Lung (tissue), 12 donors: ENCODE data around the gene PMEPA1. TPM values are rescaled to one million over a fixed set of nuclear protein-coding genes. Genes with fewer than 3 reads are reported as not detected.

Experiments
- ATAC-seq: fragments of 200-7000 bp; cut with Tn5 transposase; one replicate; pipeline ENCODE4 v1.9.1; 2020; ENCODE audit warnings: moderate number of reproducible peaks; ENCODE audit not compliant: insufficient read depth, low FRiP score
- DNase-seq, 3 donors: peaks; one replicate each; pipeline ENCODE4 v3.0.0-alpha.2; 2013 to 2017
- H3K27ac ChIP-seq, 2 donors: one replicate each; pipeline ENCODE4 v1.5.1; 2013; ENCODE audit warnings: mild to moderate bottlenecking in 2 of 2, moderate library complexity in 2 of 2, control low read depth in 1 of 2, inconsistent platforms in 1 of 2, low read depth in 1 of 2, low read length in 1 of 2
- H3K27me3 ChIP-seq, 3 donors: one replicate each; pipeline ENCODE4 v1.5.1; 2013; ENCODE audit warnings: low read length in 2 of 3; ENCODE audit not compliant: control insufficient read depth in 3 of 3, insufficient read depth in 3 of 3
- H3K36me3 ChIP-seq, 4 donors: one replicate each; pipeline ENCODE4 v1.5.1; 2013; ENCODE audit warnings: low read length in 4 of 4, mild to moderate bottlenecking in 1 of 4, moderate library complexity in 1 of 4; ENCODE audit not compliant: control insufficient read depth in 4 of 4, insufficient read depth in 4 of 4
- H3K4me1 ChIP-seq, 5 donors: one replicate each; pipeline ENCODE4 v1.5.1; 2013; ENCODE audit warnings: low read length in 5 of 5, mild to moderate bottlenecking in 2 of 5, moderate library complexity in 1 of 5; ENCODE audit not compliant: control insufficient read depth in 5 of 5, insufficient read depth in 5 of 5
- H3K4me3 ChIP-seq: one replicate; pipeline ENCODE4 v1.5.1; 2013; ENCODE audit warnings: mild to moderate bottlenecking, control low read depth, moderate library complexity
- H3K9ac ChIP-seq, 2 donors: one replicate each; pipeline ENCODE4 v1.5.1; 2013; ENCODE audit warnings: low read length in 2 of 2, control low read depth in 1 of 2; ENCODE audit not compliant: insufficient read depth in 1 of 2
- H3K9me3 ChIP-seq, 4 donors: one replicate each; pipeline ENCODE4 v1.5.1; 2013; ENCODE audit warnings: low read length in 3 of 4, mild to moderate bottlenecking in 1 of 4, moderate library complexity in 1 of 4; ENCODE audit not compliant: control insufficient read depth in 4 of 4, insufficient read depth in 3 of 4
- CTCF ChIP-seq: IDR thresholded peaks from 2 replicates; pipeline ENCODE4 v1.5.1; 2012; ENCODE audit warnings: mild to moderate bottlenecking; ENCODE audit errors: control extremely low read depth, extremely low read depth
- WGBS, 2 donors: extraction: QIAGEN DNeasy Blood & Tissue Kit; methylation state at CpG; one replicate each; pipeline ENCODE4 v1.1.7; 2013; 5-methylcytosine and 5-hydroxymethylcytosine counted together
- polyA plus RNA-seq, 2 donors: library from polyadenylated mRNA; stranded (reverse); fragments of 200-250 nt; gene quantifications; one replicate each; pipeline ENCODE4 v1.2.1, GENCODE V29; 2013
- total RNA-seq, 2 donors: library from RNA; depleted of rRNA in 1 of 2; stranded (reverse); fragments of >200 nt in 1 of 2; gene quantifications; one replicate each; pipeline ENCODE4 v1.2.1, GENCODE V29; 2014 to 2021
- donor health status: control.
- donor health status: control.
- donor health status: Bipolar disorder and iron deficiency.
- donor health status: healthy.
- donor health status: DM: yes; HTN: yes; CAD: no.

Gene PMEPA1
- total and polyA plus RNA-seq, 4 donors = 10.0 to 44.0 (median 23.9) TPM

- peak in 1 of 3 donors; percentile 40 for DNase-seq
- TF ChIP-seq CTCF = no peak
Observed at GRCh38 chr20:57724610-57725405, 15.0 kb upstream of the PMEPA1 start.

GRCh38 chr20:57723816-57724215, 14.0 kb upstream of the PMEPA1 start:
- Histone ChIP-seq H3K4me3 (no peak overlapping the region), H3K9me3 (peaks cover 0 to 2% (median 0%) of the 10 kb centered on the region in 4 donors), H3K4me1 (peaks cover 0 to 27% (median 0%) of the 10 kb centered on the region in 5 donors), H3K27me3 (no peaks in the 10 kb centered on the region), H3K27ac (no peak overlapping the region), H3K36me3 (no peaks in the 10 kb centered on the region), H3K9ac (no peak overlapping the region)
- no peak for TF ChIP-seq CTCF
- no peak for ATAC-seq
- WGBS, 2 donors = 95 to 96% methylated on average over 7 of the region's 7 CpGs
- no peak for DNase-seq

More at GRCh38 chr20:57724610-57725405, 15.0 kb upstream of the PMEPA1 start:
- Histone ChIP-seq H3K9me3 (peaks cover 0 to 2% (median 0%) of the 10 kb centered on the region in 4 donors), H3K4me3 (no peak overlapping the region), H3K36me3 (no peaks in the 10 kb centered on the region), H3K27me3 (no peaks in the 10 kb centered on the region), H3K4me1 (peaks cover 0 to 27% (median 0%) of the 10 kb centered on the region in 5 donors), H3K27ac (no peak overlapping the region), H3K9ac (no peak overlapping the region)
- no peak for ATAC-seq
- 86 to 91% methylated on average over 16 of the region's 16 CpGs for WGBS, 2 donors

GRCh38 chr20:57719951-57720350, 10.1 kb upstream of the PMEPA1 start:
- H3K4me3 ChIP-seq = no peak overlapping the region
- H3K27ac ChIP-seq = no peak overlapping the region
- ATAC-seq = no peak
- H3K27me3 ChIP-seq = no peaks in the 10 kb centered on the region
- no peak for TF ChIP-seq CTCF
- DNase-seq = no peak
- WGBS, 2 donors = 78 to 80% methylated on average over 4 of the region's 4 CpGs
- no peak overlapping the region for H3K9ac ChIP-seq
- H3K9me3 ChIP-seq = peaks cover 0 to 2% (median 0%) of the 10 kb centered on the region in 4 donors
- H3K4me1 ChIP-seq = peaks cover 0 to 14% (median 1%) of the 10 kb centered on the region in 5 donors
- no peaks in the 10 kb centered on the region for H3K36me3 ChIP-seq
